Measurements from ENCODE around the gene HYI.

The HYI gene

DNA sequence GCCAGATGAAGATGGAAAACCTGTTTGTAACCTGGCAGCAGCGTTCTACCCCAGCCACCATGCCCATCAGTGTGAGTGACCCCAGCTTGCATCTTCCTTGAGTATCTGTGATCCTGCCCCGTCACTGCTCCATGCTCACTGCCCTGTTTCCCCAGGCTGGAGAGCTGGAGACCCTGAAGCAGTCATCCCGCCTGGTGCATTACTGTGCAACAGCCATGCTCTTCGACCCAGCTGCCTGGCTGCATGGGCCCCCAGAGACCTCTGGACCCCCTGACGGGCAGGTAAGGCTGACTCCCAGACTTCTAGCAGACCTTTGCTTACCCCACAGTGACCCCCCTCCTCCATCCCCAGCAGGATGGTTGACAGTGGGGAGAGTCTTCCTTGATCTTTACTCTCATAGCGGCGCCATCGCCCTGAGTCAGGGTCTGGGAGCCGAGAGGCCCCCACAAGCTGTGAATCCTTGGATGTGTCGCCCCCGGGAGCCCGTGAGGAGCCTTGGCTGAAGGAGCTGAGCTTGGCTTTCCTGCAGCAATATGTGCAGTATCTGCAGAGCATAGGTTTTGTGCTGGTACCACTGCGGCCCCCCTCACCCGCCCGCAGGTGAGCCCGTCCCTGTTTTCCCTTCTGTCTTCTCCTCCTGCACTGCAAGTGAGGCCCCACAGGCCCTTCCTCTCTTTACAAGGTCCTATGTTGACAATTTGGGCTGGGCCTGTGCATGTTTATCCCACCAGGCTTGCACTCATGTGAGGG is 10.4 kb downstream of the HYI start:
- peaks cover 0 to 6% of the 10 kb centered on the region in 2 donors for H3K4me1 ChIP-seq (ENCODE audit: control insufficient read depth in 2 of 2, insufficient read depth in 1 of 2, low read depth in 1 of 2, low read length in 2 of 2)
- no peak overlapping the region for H4K8ac ChIP-seq (ENCODE audit: low read depth, low read length)
- no peak overlapping the region for H2BK120ac ChIP-seq (ENCODE audit: low read depth, low read length)
- no peak overlapping the region for H3K18ac ChIP-seq (ENCODE audit: low read length)
- no peak overlapping the region for H2BK12ac ChIP-seq (ENCODE audit: low read length)
- H2AK5ac ChIP-seq (ENCODE audit: low read depth, low read length) = no peak overlapping the region
- H3K36me3 ChIP-seq (replicated peaks in 1 of 2; ENCODE audit: control insufficient read depth in 2 of 2, insufficient read depth in 2 of 2, low read length in 2 of 2) = peaks cover 45 to 97% of the 10 kb centered on the region in 2 donors
- no peak overlapping the region for H3K27ac ChIP-seq (replicated peaks; ENCODE audit: low read length)
- no peak overlapping the region for H3K14ac ChIP-seq (ENCODE audit: low read length)
- no peak overlapping the region for H3K9ac ChIP-seq (ENCODE audit: low read depth, low read length, poor library complexity)
- no peak for DNase-seq (ENCODE audit: low spot score)
- no peak overlapping the region for H4K91ac ChIP-seq (ENCODE audit: low read depth, low read length, poor library complexity)
- WGBS, 2 donors (ENCODE audit: extremely low coverage in 2 of 2, insufficient read length in 2 of 2, insufficient replicate concordance in 1 of 2) = no CpG with 5 or more reads among the region's 16 CpGs
- no peak overlapping the region for H3K4me3 ChIP-seq (ENCODE audit: low read length in 2 of 2)
- no peaks in the 10 kb centered on the region for H3K9me3 ChIP-seq (replicated peaks in 1 of 2; ENCODE audit: control insufficient read depth in 2 of 2, insufficient read depth in 1 of 2, low read depth in 1 of 2, low read length in 2 of 2)
- H3K27me3 ChIP-seq (ENCODE audit: control insufficient read depth in 3 of 3, insufficient read depth in 3 of 3, low read depth in 1 of 3, low read length in 3 of 3) = no peaks in the 10 kb centered on the region
- no peak overlapping the region for H2AFZ ChIP-seq (ENCODE audit: low read length)
- no peak overlapping the region for H3K4ac ChIP-seq (ENCODE audit: low read length)
- no peak overlapping the region for H2BK5ac ChIP-seq (ENCODE audit: low read length)
- H2BK15ac ChIP-seq (ENCODE audit: low read length) = no peak overlapping the region
- no peak overlapping the region for H3K4me2 ChIP-seq (ENCODE audit: insufficient read depth, low read length, poor library complexity, severe bottlenecking)
- no peaks in the 10 kb centered on the region for H3K79me1 ChIP-seq (ENCODE audit: low read depth, low read length)
- no peak overlapping the region for H3K23ac ChIP-seq (ENCODE audit: low read depth, low read length, poor library complexity)

DNA sequence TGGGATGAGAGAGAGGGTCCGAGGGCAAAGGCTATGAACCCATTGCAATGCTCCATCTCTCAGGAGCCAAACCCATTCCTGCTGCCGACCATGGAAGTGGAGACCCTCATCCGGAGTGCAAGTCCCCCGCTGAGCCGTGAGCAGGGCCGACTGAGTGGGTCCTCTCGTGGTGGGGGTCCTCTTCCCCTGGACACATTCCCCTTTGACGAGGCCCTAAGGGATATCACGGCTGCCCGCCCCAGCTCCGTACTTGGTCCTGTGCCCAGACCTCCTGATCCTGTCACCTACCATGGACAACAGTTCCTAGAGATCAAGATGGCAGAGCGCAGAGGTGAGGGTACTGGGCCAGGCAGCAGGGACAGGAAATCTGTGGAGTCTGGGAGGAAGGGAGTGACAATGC is 11.0 kb downstream of the HYI start:
- H3K27ac ChIP-seq (replicated peaks; ENCODE audit: low read length) = no peak overlapping the region
- peaks cover 43 to 97% of the 10 kb centered on the region in 2 donors for H3K36me3 ChIP-seq (replicated peaks in 1 of 2; ENCODE audit: control insufficient read depth in 2 of 2, insufficient read depth in 2 of 2, low read length in 2 of 2)

DNA sequence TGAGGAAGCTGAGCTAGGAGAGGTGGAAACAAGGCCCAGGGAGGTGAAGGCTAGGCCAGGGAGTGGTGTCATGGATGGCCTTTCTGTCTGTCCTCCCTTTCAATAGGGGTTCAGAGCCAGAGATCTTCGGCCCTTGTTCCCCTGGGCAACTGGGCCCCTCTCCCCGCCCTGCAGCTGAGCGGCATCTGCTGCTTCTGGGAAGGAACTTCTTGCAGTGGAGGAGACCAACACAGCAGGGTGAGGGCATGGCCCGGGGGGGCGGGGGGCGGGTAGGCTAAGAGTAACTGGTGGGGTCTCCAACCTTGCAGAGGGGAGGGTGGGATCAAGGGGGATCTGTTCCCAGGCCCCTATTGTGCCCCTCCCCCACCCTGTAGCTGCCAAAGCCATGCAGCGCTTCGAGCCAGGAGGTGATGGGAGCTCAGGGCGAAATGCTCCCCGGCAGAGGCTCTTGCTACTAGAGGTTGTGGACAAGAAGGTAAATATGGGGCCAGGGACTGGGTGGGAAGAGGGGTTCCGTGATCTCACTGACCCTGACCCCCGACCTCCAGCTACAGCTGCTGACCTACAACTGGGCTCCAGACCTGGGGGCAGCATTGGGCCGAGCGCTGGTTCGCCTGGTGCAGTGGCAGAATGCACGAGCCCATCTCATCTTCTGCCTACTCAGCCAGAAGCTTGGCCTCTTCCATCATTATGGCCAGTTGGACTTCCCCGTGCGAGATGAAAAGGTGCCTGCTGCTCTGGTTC is 11.7 kb downstream of the HYI start:
- Histone ChIP-seq H4K91ac (ENCODE audit: low read depth, low read length, poor library complexity) (no peak overlapping the region), H3K4ac (ENCODE audit: low read length) (no peak overlapping the region), H3K27me3 (ENCODE audit: control insufficient read depth in 3 of 3, insufficient read depth in 3 of 3, low read depth in 1 of 3, low read length in 3 of 3) (no peaks in the 10 kb centered on the region), H3K4me2 (ENCODE audit: insufficient read depth, low read length, poor library complexity, severe bottlenecking) (no peak overlapping the region), H3K27ac (replicated peaks; ENCODE audit: low read length) (no peak overlapping the region), H3K18ac (ENCODE audit: low read length) (peak overlapping the region; percentile 9), H4K8ac (ENCODE audit: low read depth, low read length) (no peak overlapping the region), H2BK12ac (ENCODE audit: low read length) (no peak overlapping the region), H2BK5ac (ENCODE audit: low read length) (no peak overlapping the region), H3K14ac (ENCODE audit: low read length) (no peak overlapping the region), H2BK15ac (ENCODE audit: low read length) (no peak overlapping the region), H3K9me3 (replicated peaks in 1 of 2; ENCODE audit: control insufficient read depth in 2 of 2, insufficient read depth in 1 of 2, low read depth in 1 of 2, low read length in 2 of 2) (no peaks in the 10 kb centered on the region), H3K79me1 (ENCODE audit: low read depth, low read length) (no peaks in the 10 kb centered on the region), H3K9ac (ENCODE audit: low read depth, low read length, poor library complexity) (no peak overlapping the region), H3K4me1 (ENCODE audit: control insufficient read depth in 2 of 2, insufficient read depth in 1 of 2, low read depth in 1 of 2, low read length in 2 of 2) (peaks cover 4 to 6% of the 10 kb centered on the region in 2 donors), H2BK120ac (ENCODE audit: low read depth, low read length) (no peak overlapping the region), H2AFZ (ENCODE audit: low read length) (no peak overlapping the region), H2AK5ac (ENCODE audit: low read depth, low read length) (no peak overlapping the region), H3K23ac (ENCODE audit: low read depth, low read length, poor library complexity) (no peak overlapping the region), H3K4me3 (ENCODE audit: low read length in 2 of 2) (no peak overlapping the region), H3K36me3 (replicated peaks in 1 of 2; ENCODE audit: control insufficient read depth in 2 of 2, insufficient read depth in 2 of 2, low read length in 2 of 2) (peaks cover 37 to 95% of the 10 kb centered on the region in 2 donors)
- no peak for DNase-seq (ENCODE audit: low spot score)
- WGBS, 2 donors (ENCODE audit: extremely low coverage in 2 of 2, insufficient read length in 2 of 2, insufficient replicate concordance in 1 of 2) = no CpG with 5 or more reads among the region's 18 CpGs

More for the DNA sequence above, 11.0 kb downstream of the HYI start:
- Histone ChIP-seq H3K4ac (ENCODE audit: low read length) (no peak overlapping the region), H3K4me2 (ENCODE audit: insufficient read depth, low read length, poor library complexity, severe bottlenecking) (no peak overlapping the region), H4K8ac (ENCODE audit: low read depth, low read length) (no peak overlapping the region), H3K4me3 (ENCODE audit: low read length in 2 of 2) (no peak overlapping the region), H2BK120ac (ENCODE audit: low read depth, low read length) (no peak overlapping the region), H3K14ac (ENCODE audit: low read length) (no peak overlapping the region), H2BK15ac (ENCODE audit: low read length) (no peak overlapping the region), H3K27me3 (ENCODE audit: control insufficient read depth in 3 of 3, insufficient read depth in 3 of 3, low read depth in 1 of 3, low read length in 3 of 3) (no peaks in the 10 kb centered on the region), H2BK12ac (ENCODE audit: low read length) (no peak overlapping the region), H3K9me3 (replicated peaks in 1 of 2; ENCODE audit: control insufficient read depth in 2 of 2, insufficient read depth in 1 of 2, low read depth in 1 of 2, low read length in 2 of 2) (no peaks in the 10 kb centered on the region), H2BK5ac (ENCODE audit: low read length) (no peak overlapping the region), H3K9ac (ENCODE audit: low read depth, low read length, poor library complexity) (no peak overlapping the region), H3K79me1 (ENCODE audit: low read depth, low read length) (no peaks in the 10 kb centered on the region), H3K18ac (ENCODE audit: low read length) (no peak overlapping the region), H3K23ac (ENCODE audit: low read depth, low read length, poor library complexity) (no peak overlapping the region), H2AK5ac (ENCODE audit: low read depth, low read length) (no peak overlapping the region), H4K91ac (ENCODE audit: low read depth, low read length, poor library complexity) (no peak overlapping the region), H2AFZ (ENCODE audit: low read length) (no peak overlapping the region), H3K4me1 (ENCODE audit: control insufficient read depth in 2 of 2, insufficient read depth in 1 of 2, low read depth in 1 of 2, low read length in 2 of 2) (peaks cover 0 to 6% of the 10 kb centered on the region in 2 donors)
- no peak for DNase-seq (ENCODE audit: low spot score)
- WGBS, 2 donors (ENCODE audit: extremely low coverage in 2 of 2, insufficient read length in 2 of 2, insufficient replicate concordance in 1 of 2) = no CpG with 5 or more reads among the region's 12 CpGs

DNA sequence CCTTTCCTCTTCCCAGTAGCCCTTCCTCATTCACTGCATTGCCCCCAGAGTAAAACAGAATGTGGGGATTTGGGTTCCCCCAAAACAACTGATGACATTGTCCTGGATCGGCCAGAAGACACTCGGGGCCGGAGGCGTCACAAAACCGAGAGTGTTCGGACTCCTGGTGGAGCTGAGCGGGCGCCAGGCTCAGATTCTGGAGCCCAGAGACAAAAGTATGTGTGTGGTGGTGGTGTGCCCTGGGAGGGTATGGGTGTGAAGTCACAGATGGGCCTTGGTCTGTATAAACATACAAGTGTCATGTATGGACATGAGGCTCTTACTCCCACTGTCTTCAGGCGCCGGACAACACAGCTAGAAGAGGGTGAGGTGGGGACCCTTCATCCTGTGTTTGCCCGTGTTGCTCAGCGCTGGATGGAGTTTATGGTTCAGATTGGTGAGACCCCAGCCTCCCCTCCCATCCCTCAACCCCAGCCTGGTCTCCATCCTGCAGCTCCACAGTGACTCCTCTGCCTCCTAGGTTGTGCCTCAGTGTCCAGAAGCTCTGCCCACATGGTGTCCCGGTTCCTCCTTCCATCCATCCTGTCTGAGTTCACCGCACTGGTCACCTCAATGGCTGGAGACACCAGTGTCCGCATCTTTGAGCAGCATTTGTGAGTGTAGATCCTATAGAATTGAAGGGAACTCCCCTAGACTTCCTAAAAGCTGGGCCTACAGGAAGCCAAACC is 12.4 kb downstream of the HYI start:
- H3K4me2 ChIP-seq (ENCODE audit: insufficient read depth, low read length, poor library complexity, severe bottlenecking) = no peak overlapping the region
- H3K4me1 ChIP-seq (ENCODE audit: control insufficient read depth in 2 of 2, insufficient read depth in 1 of 2, low read depth in 1 of 2, low read length in 2 of 2) = peaks cover 10 to 11% of the 10 kb centered on the region in 2 donors
- no peak overlapping the region for H3K27ac ChIP-seq (replicated peaks; ENCODE audit: low read length)
- WGBS, 2 donors (ENCODE audit: extremely low coverage in 2 of 2, insufficient read length in 2 of 2, insufficient replicate concordance in 1 of 2) = no CpG with 5 or more reads among the region's 15 CpGs
- no peak for DNase-seq (ENCODE audit: low spot score)
- H3K27me3 ChIP-seq (ENCODE audit: control insufficient read depth in 3 of 3, insufficient read depth in 3 of 3, low read depth in 1 of 3, low read length in 3 of 3) = no peaks in the 10 kb centered on the region
- H2BK12ac ChIP-seq (ENCODE audit: low read length) = no peak overlapping the region
- H2BK15ac ChIP-seq (ENCODE audit: low read length) = no peak overlapping the region
- H3K18ac ChIP-seq (ENCODE audit: low read length) = no peak overlapping the region
- no peak overlapping the region for H3K23ac ChIP-seq (ENCODE audit: low read depth, low read length, poor library complexity)
- H2AFZ ChIP-seq (ENCODE audit: low read length) = no peak overlapping the region
- no peaks in the 10 kb centered on the region for H3K9me3 ChIP-seq (replicated peaks in 1 of 2; ENCODE audit: control insufficient read depth in 2 of 2, insufficient read depth in 1 of 2, low read depth in 1 of 2, low read length in 2 of 2)
- H3K36me3 ChIP-seq (replicated peaks in 1 of 2; ENCODE audit: control insufficient read depth in 2 of 2, insufficient read depth in 2 of 2, low read length in 2 of 2) = peaks cover 32 to 88% of the 10 kb centered on the region in 2 donors
- no peak overlapping the region for H4K8ac ChIP-seq (ENCODE audit: low read depth, low read length)
- no peak overlapping the region for H3K9ac ChIP-seq (ENCODE audit: low read depth, low read length, poor library complexity)
- H2BK5ac ChIP-seq (ENCODE audit: low read length) = no peak overlapping the region
- H3K4me3 ChIP-seq (ENCODE audit: low read length in 2 of 2) = no peak overlapping the region
- no peak overlapping the region for H3K14ac ChIP-seq (ENCODE audit: low read length)
- H3K4ac ChIP-seq (ENCODE audit: low read length) = no peak overlapping the region
- no peak overlapping the region for H4K91ac ChIP-seq (ENCODE audit: low read depth, low read length, poor library complexity)
- no peaks in the 10 kb centered on the region for H3K79me1 ChIP-seq (ENCODE audit: low read depth, low read length)
- no peak overlapping the region for H2AK5ac ChIP-seq (ENCODE audit: low read depth, low read length)
- H2BK120ac ChIP-seq (ENCODE audit: low read depth, low read length) = no peak overlapping the region

All from neuronal stem cell (in vitro differentiated cells).